Hepatocyte (in vitro differentiated cells): Measurements from ENCODE around the gene KANSL3.

Source experiments
- CTCF ChIP-seq: fragments of 200-600 bp; sonication (generic); IDR thresholded peaks from 2 replicates; pipeline ENCODE4 v1.5.1; 2016; ENCODE audit warnings: antibody characterized with exemption, mild to moderate bottlenecking; ENCODE audit not compliant: poor library complexity
- EZH2phosphoT487 ChIP-seq: fragments of 200-600 bp; sonication (generic); IDR thresholded peaks from one replicate; pipeline ENCODE4 v1.6.1; 2018; ENCODE audit warnings: antibody characterized with exemption, mild to moderate bottlenecking, low read depth, moderate library complexity; ENCODE audit not compliant: unreplicated experiment, severe bottlenecking

- TF ChIP-seq CTCF = no peak
- TF ChIP-seq EZH2phosphoT487 = no peak
Observed at GRCh38 chr2:96587843-96588242, 50.3 kb downstream of the KANSL3 start.
